GM18951 (cell line): ENCODE measurements around the gene WLS.

ENCODE experiments used
- POLR2A ChIP-seq: IDR thresholded peaks from 4 replicates; pipeline ENCODE4 v1.6.1; 2011; ENCODE audit warnings: mild to moderate bottlenecking; ENCODE audit not compliant: insufficient read length, insufficient read depth; ENCODE audit errors: extremely low read depth
- in situ Hi-C: fragments of 300-500 bp; cut with MboI; formaldehyde crosslinking; loops from one replicate; pipeline ENCODE4 v1.12.0; 2022; ENCODE audit warnings: low sequenced_read_pairs, mixed read lengths, inconsistent platforms; ENCODE audit not compliant: unreplicated experiment

Gene WLS

DNA sequence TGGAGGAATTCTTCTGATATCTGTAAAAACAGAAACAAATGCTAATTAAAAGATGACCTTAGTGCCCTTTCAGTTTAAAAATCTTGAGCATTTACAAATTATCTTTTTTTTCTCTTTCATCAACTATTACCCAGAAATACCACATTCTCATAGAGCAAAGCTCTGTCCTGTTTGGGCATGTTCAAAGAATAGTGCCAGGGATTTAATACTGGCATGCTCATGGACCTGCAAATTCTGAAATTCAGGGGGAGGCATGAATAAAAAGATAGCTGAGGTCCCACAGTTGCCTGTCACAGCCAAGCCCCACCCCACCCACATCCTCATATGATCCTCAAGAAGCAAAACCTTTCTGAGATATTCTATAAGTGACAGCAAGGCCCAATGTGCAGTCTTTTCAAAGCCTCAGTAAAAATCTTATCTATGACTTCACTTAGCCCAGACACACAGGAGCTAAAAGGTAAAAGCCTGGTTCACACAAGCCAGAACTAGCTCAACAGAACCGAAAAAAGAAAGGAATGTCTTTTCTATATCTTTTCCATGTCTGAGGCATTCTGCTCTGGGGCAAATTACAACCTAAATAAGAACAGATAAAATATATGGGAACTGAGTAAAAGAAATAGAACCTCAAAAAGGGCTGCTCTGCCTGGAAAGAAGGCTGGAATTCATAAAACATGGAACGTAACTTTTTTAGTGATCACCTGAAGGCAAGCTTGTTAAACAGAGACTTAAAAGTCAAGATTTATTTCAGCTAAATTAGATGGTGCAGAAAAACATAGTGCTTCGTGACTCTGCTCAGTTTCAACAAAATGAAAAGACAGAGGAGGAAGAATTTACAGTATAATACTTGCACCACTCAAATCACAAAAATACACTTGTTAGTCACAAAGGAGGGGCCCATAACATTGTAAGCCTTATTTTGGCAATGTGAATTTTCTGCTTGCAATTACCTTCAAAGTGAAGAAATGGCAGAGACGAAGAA, 11.0 kb downstream of the WLS start:
- in situ Hi-C loops, result no loop called here
- no peak for TF ChIP-seq POLR2A

DNA sequence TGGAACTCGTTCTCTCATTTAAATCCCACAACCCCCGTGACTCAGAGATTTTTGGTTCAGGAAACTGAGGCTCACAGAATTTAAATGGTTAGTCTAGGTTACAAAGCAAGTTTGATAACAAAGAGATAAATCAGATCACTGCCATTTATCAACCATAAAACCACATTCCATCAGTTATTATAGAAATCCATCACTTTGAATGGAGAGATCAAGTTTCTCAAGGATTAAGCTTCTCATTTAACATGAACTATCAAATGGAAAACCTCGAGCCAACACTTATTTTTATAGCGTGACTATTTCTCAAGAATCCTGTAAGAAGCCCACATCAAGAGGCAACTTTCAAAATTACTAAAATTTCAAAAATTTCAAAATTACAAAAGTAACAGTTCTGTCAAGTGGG, 11.9 kb downstream of the WLS start:
- in situ Hi-C loops, result no loop called here
- no peak for TF ChIP-seq POLR2A

DNA sequence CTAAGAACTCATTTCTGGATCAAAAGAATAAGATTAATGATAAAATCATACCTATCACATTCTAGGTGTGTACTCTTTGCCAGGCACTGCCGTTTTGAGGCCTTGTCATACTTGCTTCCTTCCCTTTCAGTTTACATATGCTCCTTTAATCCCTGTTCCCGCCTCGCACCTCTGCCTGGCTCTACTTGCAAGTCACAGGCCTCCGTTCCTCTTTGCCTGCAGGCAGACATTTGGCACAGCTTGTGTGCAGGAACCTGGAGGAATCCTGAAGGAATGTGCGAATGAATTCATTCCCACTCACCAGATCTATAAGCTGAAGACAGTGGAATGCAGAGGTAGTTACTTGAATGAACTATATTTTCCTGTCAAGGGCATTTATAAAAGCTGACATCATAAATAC, 13.8 kb downstream of the WLS start:
- in situ Hi-C loops, result no loop called here

DNA sequence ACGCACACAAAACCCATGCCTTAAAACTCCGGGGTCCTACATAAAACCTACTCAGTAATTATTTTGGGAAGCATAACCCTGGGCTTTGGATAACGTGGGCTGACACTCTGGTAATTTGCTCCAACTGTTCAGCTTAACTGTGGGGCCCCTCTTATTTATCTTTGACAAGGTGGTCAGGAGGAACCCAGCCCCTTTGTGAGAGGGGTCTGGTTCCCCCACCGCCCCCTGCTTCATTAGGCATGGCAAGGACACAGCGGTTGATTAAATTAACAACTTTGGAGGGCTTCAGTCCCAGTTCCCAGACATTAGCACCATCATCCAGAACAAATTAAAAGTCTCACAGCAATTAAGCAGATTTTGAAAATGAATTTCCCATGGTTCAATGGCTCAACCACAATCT, 14.7 kb downstream of the WLS start:
- TF ChIP-seq POLR2A, result no peak
- in situ Hi-C loops, result no loop called here

More for the DNA sequence above, 13.8 kb downstream of the WLS start:
- TF ChIP-seq POLR2A, result no peak

DNA sequence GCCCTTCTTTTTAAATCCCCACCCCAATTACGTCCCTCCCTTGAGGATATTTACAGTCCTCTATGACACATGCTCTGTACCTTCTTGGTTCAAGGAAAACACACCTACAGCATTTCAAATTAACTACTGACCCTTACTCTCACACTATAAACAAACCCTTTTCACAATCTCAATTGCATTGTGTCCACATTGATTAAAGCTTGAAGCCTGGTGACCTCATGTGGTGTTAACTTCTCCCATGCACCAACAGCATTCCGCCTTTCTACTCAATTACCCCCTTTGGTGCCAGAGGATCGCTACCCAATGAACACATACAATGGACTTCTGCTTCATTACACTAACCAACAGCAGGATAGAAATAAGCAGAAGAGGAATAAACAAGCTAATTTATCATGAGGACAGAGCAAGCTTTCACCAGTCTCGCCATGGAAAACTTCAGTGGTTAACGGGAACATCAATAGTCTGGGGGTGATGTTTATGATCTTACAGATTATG, 15.2 kb downstream of the WLS start:
- in situ Hi-C loops, result no loop called here
- TF ChIP-seq POLR2A, result no peak

DNA sequence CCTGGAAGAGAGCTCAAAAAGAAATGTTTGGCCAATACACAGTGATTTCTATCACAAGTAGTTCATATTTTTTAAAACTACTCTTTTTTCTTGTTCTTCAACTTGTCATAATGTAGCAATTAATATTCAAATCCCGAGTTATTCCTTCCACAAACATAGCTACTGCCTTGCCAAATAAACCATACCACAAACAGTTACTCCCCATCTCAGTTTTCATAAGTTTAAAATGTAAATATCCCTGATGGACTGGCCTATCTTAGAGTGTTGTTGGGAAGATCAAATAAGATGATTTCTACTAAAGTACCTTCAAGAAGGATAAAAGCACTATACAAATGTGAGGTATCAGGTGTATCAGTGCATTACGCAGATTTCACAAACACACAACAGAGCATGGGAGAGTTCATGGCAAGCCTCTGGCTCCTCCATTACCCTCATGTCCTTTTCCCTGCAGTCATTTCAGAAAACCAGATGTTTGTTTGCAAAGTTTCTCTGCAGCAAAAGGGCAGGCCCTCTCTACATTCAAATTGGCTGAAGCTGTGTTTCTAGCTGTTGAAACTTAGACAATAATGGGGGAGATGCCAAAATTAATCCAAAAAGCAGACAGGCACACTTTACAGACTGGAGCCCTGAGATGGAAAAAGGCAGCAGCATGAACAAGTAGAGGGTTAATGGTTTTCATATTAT, 16.1 kb downstream of the WLS start:
- TF ChIP-seq POLR2A, result no peak
- in situ Hi-C loops, result no loop called here

DNA sequence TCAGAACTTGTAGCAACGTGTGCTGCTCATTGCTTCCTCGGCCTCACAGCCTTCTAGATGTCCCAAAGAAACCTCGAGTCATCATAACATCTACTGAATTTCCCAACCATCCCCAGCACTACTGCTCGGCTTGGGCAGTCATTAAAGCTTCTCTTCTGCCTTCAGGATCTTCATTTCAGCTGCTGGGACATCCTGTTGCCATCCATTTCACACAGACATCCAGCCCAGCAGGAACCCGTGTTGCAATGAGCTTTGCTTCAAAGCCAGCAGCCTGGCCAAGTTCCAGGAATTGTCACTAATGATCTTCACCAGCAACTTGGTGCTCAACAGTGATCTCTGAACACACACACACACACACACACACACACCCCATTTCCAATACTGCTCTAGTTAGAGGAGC, 18.5 kb downstream of the WLS start:
- TF ChIP-seq POLR2A, result no peak
- in situ Hi-C loops, result no loop called here

DNA sequence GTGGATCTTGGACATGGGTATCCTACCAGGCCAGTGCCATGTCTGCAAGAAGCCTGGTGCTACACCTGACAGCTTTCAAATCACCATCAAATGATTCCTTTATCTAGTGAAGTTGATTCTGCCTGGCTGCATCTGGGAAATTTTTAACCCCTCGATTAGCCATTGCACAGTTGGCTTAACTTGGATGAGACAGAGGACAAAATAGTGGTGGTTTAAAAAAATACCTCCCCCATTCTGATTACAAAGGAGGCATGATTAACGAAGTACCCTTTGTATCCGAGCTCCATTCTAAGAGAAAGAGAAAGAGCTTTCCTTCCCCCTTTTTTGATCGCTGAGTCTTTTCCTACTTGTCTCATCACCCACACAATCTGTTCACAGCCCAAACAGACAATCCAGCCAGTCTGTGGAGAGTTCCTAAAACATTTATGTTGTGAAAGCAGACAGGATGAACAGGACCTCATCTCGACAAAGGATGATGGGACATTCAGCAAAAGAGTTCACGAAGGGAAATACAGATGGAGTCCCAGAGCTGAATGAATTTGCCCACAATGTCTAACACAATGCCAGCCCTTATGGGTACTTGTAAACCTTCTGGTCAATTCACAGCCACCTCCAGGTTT, 20.5 kb downstream of the WLS start:
- in situ Hi-C loops, result no loop called here
- no peak for TF ChIP-seq POLR2A

DNA sequence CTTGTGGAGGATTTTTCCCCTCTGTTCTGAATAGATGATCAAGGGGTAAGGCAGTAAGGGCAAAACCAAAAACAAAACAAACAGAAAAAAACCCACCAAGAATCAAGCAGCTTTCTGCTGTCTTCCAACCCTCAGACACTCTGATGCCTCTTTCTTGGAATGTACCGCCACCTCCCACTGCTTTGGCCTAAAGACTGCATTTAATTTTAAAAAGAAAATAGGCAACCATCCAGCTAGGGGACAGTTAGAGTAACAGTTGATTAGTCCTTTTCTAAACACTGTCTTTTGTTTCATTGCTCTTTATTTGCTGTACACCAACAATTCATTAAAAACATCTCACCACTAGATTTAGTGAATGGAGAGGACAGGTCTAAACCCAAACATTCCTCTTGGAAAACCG, 21.5 kb downstream of the WLS start:
- no peak for TF ChIP-seq POLR2A
- in situ Hi-C loops, result no loop called here

DNA sequence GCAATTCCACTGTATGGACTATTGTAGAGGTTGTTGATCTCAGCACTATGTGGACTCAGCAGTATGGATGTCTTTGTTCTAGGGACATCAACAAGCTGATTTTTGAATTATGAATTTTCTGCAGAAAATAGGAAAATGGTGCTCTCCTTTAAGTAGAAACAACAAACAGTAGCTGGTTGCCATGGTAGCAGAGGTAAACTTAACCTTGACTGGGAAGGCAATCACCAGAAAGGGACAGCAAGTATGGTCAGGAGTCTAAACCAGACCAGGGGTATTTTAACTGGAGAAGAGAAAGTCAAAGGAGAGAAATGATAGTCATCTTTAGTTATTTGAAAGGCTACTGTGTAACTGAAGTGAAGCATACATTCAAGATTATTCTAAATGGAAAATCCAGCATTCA, 22.3 kb downstream of the WLS start:
- no peak for TF ChIP-seq POLR2A
- in situ Hi-C loops, result no loop called here

DNA sequence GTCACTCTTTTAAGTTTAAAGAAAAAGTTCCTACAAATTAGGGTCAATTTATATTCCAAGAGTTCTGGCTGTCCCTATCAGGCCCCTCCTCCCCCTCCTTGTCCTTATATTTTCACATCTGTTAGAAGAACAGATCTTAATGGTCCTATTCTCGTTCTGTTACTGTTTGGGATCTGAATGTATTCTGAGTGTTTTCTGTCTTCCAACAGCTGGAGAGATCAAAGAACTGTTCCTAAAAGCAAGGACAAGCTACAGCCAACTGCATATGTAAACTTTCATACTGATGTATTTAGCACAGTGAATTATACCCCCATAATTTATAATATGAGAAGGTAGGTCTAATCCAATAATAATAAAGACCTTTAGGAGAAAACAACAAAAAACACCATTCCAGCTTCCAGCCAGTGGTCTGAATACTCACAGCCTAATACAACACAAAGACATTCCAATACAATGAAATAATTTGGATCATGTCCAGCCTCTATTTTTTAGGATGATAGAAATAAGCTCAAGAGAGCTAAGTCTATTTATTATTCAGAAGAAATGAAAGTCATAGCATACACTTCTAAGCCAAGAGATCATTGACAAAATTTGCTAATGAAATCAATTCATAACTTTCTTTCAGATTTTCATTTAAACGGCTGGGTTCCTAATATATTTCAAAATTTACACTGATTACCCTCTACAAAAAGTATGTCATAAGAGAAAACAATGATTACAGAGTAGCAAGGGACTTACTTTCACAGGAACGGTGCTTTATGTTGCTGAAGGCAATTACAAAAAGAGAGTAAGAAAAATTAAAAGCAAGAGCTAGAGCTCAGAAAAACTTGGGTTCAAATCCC, 25.3 kb downstream of the WLS start:
- in situ Hi-C loops, result no loop called here
- TF ChIP-seq POLR2A, result no peak

DNA sequence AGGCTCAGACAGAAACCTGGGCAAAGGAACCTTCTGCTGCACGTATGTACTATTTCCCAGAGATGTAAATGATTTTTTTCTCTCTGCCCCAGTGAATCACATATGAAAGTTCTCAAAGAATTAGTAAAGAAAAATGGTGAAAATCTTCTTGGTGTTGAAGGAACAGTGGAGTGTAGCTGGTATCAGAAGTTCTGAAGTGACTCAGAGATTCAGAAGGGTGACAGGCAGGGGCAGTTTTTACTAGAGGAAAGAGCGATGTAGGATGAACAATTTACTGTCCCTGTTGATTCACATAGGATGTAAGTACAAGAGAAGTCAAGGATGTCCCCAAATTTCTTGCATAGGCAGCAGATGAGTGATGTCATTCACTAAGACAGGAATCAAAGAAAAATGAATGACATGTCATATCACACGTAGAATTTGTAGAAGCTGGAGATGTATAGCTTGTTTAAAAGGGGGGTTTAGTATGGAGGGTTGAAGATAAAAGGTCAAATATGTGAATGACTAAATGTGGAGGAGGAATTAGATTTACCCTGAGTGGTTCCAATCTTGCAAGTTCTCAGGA, 26.4 kb downstream of the WLS start:
- in situ Hi-C loops, result no loop called here

More for the DNA sequence above, 26.4 kb downstream of the WLS start:
- no peak for TF ChIP-seq POLR2A
